ENCODE results near the gene HES6. TPM values are rescaled to one million over a fixed set of nuclear protein-coding genes. Genes with fewer than 3 reads are reported as not detected.

HES6 gene
- total RNA-seq, 6 donors from 2014 or later, result 5.2 to 15.8 (median 9.4) TPM

DNA sequence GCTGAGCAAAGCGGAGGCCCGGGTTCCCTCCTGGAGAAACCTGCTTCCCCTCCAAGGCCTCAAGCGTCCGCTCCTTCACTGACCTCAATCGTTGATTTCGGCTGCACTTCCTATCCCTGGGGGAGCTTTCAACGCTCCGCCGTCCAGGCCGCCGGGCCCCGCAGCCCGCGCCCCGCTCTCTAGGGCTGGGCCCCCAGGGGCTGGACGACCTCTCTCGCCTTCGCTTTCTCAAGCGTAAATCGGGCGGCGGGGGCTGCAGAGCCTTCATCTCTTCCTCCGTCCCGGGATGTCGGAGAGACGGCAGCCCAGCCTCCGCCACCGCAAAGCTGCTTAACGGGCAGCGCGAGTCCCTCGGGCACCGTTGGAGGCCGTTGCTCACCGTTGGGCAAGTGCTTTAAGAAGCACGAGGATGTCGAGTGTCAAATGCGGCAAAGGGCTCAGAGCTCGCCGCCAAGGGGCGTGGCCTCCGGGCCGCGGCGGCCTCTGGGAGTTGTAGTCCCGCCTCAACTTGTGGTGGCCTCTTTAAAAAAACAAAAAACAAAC, 8.5 kb downstream of the HES6 start:
- peak; percentile 88 to 97 for DNase-seq
- Histone ChIP-seq H3K4me3 (peak overlapping the region; percentile 43 to 76 (median 65)), H3K9me3 (no peaks in the 10 kb centered on the region), H3K27me3 (no peaks in the 10 kb centered on the region), H3K27ac (peak overlapping the region in 3 of 4 donors; percentile 9 to 70 (median 15)), H3K36me3 (peaks cover 0 to 3% (median 1%) of the 10 kb centered on the region in 4 donors), H3K4me1 (peaks cover 5 to 34% (median 11%) of the 10 kb centered on the region in 4 donors)
- TF ChIP-seq POLR2AphosphoS5 (IDR thresholded peaks at IDR 0.05), result peak in 1 of 2 donors; percentile 55
- TF ChIP-seq, protein P1, sequence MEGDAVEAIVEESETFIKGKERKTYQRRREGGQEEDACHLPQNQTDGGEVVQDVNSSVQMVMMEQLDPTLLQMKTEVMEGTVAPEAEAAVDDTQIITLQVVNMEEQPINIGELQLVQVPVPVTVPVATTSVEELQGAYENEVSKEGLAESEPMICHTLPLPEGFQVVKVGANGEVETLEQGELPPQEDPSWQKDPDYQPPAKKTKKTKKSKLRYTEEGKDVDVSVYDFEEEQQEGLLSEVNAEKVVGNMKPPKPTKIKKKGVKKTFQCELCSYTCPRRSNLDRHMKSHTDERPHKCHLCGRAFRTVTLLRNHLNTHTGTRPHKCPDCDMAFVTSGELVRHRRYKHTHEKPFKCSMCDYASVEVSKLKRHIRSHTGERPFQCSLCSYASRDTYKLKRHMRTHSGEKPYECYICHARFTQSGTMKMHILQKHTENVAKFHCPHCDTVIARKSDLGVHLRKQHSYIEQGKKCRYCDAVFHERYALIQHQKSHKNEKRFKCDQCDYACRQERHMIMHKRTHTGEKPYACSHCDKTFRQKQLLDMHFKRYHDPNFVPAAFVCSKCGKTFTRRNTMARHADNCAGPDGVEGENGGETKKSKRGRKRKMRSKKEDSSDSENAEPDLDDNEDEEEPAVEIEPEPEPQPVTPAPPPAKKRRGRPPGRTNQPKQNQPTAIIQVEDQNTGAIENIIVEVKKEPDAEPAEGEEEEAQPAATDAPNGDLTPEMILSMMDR (IDR thresholded peaks at IDR 0.05), result peak in 1 of 6 experiments; percentile 24
- TF ChIP-seq EP300 (IDR thresholded peaks at IDR 0.05), result no peak
- peak in 1 of 4 donors; percentile 47 for TF ChIP-seq POLR2A (IDR thresholded peaks at IDR 0.05)
- WGBS, 2 donors, result 2 to 8% methylated on average over 10 to 42 of the region's 46 CpGs
- peak; percentile 72 to 91 for ATAC-seq (ENCODE audit: low FRiP score in 2 of 2)

GRCh38 chr2:238230699-238231098, 9.1 kb downstream of the HES6 start:
- 75 to 80% methylated on average over 5 of the region's 5 CpGs for WGBS, 2 donors
- peaks cover 0 to 7% (median 2%) of the 10 kb centered on the region in 4 donors for H3K36me3 ChIP-seq

DNA sequence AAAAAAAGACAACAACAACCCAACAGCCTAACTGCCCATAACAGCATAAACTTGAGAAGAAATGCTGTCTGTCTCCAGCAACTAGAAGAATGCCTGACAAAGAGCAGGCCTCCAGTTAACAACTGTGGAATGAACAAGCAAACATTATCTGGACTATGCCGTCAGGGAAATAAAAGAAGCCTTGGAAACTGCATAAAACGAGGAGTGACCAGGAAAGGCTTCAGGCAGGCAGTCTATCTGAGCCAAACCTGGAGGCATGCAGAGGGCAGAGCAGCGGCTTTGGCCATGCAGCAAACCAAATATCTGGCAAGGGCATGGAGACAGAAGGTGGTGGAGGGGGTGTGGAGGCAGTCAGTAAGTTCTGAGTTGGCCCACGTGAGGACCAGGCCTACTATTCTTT, 11.1 kb downstream of the HES6 start:
- ATAC-seq (ENCODE audit: low FRiP score in 2 of 2), result no peak

More at GRCh38 chr2:238230699-238231098, 9.1 kb downstream of the HES6 start:
- H3K9me3 ChIP-seq, result no peaks in the 10 kb centered on the region
- H3K4me1 ChIP-seq, result peaks cover 5 to 34% (median 11%) of the 10 kb centered on the region in 4 donors
- ATAC-seq (ENCODE audit: low FRiP score in 2 of 2) (no peak), DNase-seq (no peak)
- peak overlapping the region in 3 of 4 donors; percentile 43 to 76 (median 62) for H3K4me3 ChIP-seq
- H3K27me3 ChIP-seq, result no peaks in the 10 kb centered on the region
- TF ChIP-seq POLR2AphosphoS5 (IDR thresholded peaks at IDR 0.05), result no peak
- TF ChIP-seq POLR2A (IDR thresholded peaks at IDR 0.05), result no peak
- no peak for TF ChIP-seq EP300 (IDR thresholded peaks at IDR 0.05)
- TF ChIP-seq, protein P1 (IDR thresholded peaks at IDR 0.05), result no peak
- H3K27ac ChIP-seq, result no peak overlapping the region

DNA sequence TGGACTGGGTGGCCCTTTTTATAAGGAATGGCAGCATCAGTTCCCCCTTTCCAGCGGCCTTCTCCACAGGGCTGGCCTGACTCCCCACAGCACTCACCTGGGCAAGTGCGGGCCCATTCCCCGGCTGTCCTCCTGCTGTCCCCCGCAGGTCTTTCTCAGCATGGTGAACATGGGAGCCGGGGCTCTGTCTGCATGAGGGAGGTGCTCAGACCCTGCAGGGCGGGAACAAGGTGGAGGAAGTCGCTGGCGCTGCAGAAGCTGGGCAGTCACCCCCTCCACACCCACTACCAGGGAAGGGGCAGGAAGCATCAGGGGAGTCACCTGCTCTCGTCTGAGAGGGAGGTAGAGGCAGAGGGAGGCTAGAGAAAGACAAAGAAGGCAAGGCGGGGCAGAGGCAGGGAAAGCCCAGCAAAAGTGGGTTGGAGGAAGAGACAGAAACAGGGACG, 12.2 kb downstream of the HES6 start:
- Histone ChIP-seq H3K27me3 (no peaks in the 10 kb centered on the region), H3K9me3 (no peaks in the 10 kb centered on the region), H3K4me3 (no peak overlapping the region), H3K4me1 (peaks cover 5 to 24% (median 11%) of the 10 kb centered on the region in 4 donors), H3K27ac (no peak overlapping the region), H3K36me3 (peaks cover 0 to 8% (median 6%) of the 10 kb centered on the region in 4 donors)
- no peak for DNase-seq
- TF ChIP-seq EP300 (IDR thresholded peaks at IDR 0.05), result no peak
- TF ChIP-seq POLR2A (IDR thresholded peaks at IDR 0.05), result no peak
- TF ChIP-seq POLR2AphosphoS5 (IDR thresholded peaks at IDR 0.05), result no peak
- TF ChIP-seq, protein P1 (IDR thresholded peaks at IDR 0.05), result no peak
- 84 to 88% methylated on average over 11 of the region's 11 CpGs for WGBS, 2 donors
- peak in 1 of 2 donors; percentile 4 for ATAC-seq (ENCODE audit: low FRiP score in 2 of 2)

More for the DNA sequence above, 11.1 kb downstream of the HES6 start:
- no peaks in the 10 kb centered on the region for H3K27me3 ChIP-seq
- H3K9me3 ChIP-seq, result no peaks in the 10 kb centered on the region
- peaks cover 5 to 24% (median 11%) of the 10 kb centered on the region in 4 donors for H3K4me1 ChIP-seq
- H3K4me3 ChIP-seq, result no peak overlapping the region
- TF ChIP-seq POLR2AphosphoS5 (IDR thresholded peaks at IDR 0.05) (no peak), EP300 (IDR thresholded peaks at IDR 0.05) (no peak), POLR2A (IDR thresholded peaks at IDR 0.05) (no peak)
- TF ChIP-seq, protein P1 (IDR thresholded peaks at IDR 0.05), result no peak
- WGBS, 2 donors, result 86 to 91% methylated on average over 4 of the region's 4 CpGs
- peaks cover 0 to 8% (median 6%) of the 10 kb centered on the region in 4 donors for H3K36me3 ChIP-seq
- no peak for DNase-seq
- H3K27ac ChIP-seq, result no peak overlapping the region

All from upper lobe of left lung (tissue), 6 donors.